ENCODE data around the gene PLCB1.

The PLCB1 gene

GRCh38 chr20:8118760-8119159 is 13.3 kb upstream of the PLCB1 start:
- no peak overlapping the region for H3K9ac ChIP-seq (ENCODE audit: low read length)
- no peak overlapping the region for H2AFZ ChIP-seq (ENCODE audit: low read length)
- TF ChIP-seq EZH2 (IDR thresholded peaks at IDR 0.05; ENCODE audit: borderline replicate concordance, low read length) = no peak
- TF ChIP-seq, protein P1, sequence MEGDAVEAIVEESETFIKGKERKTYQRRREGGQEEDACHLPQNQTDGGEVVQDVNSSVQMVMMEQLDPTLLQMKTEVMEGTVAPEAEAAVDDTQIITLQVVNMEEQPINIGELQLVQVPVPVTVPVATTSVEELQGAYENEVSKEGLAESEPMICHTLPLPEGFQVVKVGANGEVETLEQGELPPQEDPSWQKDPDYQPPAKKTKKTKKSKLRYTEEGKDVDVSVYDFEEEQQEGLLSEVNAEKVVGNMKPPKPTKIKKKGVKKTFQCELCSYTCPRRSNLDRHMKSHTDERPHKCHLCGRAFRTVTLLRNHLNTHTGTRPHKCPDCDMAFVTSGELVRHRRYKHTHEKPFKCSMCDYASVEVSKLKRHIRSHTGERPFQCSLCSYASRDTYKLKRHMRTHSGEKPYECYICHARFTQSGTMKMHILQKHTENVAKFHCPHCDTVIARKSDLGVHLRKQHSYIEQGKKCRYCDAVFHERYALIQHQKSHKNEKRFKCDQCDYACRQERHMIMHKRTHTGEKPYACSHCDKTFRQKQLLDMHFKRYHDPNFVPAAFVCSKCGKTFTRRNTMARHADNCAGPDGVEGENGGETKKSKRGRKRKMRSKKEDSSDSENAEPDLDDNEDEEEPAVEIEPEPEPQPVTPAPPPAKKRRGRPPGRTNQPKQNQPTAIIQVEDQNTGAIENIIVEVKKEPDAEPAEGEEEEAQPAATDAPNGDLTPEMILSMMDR (IDR thresholded peaks at IDR 0.05; ENCODE audit: low read length) = no peak
- no peaks in the 10 kb centered on the region for H3K4me1 ChIP-seq (ENCODE audit: insufficient read depth, low read length, severe bottlenecking)
- no peaks in the 10 kb centered on the region for H3K79me2 ChIP-seq (ENCODE audit: insufficient read depth, low read length)
- H3K4me3 ChIP-seq (ENCODE audit: low read depth, low read length, poor library complexity, severe bottlenecking) = no peak overlapping the region
- H3K9me2 ChIP-seq (ENCODE audit: low read depth, low read length) = no peaks in the 10 kb centered on the region
- H4K20me1 ChIP-seq (ENCODE audit: insufficient read depth, low read length) = no peaks in the 10 kb centered on the region
- no peak overlapping the region for H3K4me2 ChIP-seq (ENCODE audit: low read length)
- no peak overlapping the region for H3K27ac ChIP-seq (ENCODE audit: low read depth, low read length, poor library complexity, severe bottlenecking)
- no peaks in the 10 kb centered on the region for H3K9me3 ChIP-seq (ENCODE audit: low read length)
- no peaks in the 10 kb centered on the region for H3F3A ChIP-seq (ENCODE audit: insufficient read depth, low read length)
- no peaks in the 10 kb centered on the region for H3K27me3 ChIP-seq (ENCODE audit: insufficient read depth, low read length)
- H3K36me3 ChIP-seq (ENCODE audit: insufficient read depth, low read length) = no peaks in the 10 kb centered on the region

DNA sequence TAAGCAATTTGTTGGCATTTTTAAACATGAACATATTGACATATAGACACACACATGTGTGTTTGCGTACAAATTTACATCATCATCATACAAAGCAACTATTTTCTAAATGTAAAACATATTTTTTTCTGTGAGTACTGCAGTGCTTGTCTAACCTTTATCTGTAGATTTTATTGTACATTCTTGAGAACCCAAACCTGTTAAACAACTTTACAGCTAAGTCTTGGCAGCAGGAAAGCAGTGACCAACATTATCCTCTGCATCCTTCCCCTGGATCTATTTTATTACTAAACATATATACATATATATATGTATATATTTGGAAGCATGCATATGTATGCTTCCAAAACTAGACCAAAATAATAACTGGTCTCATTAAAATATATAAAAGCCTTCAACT is 10.4 kb upstream of the PLCB1 start:
- no peaks in the 10 kb centered on the region for H3F3A ChIP-seq (ENCODE audit: insufficient read depth, low read length)
- H3K4me3 ChIP-seq (ENCODE audit: low read depth, low read length, poor library complexity, severe bottlenecking) = no peak overlapping the region
- no peak overlapping the region for H2AFZ ChIP-seq (ENCODE audit: low read length)
- no peak overlapping the region for H3K9ac ChIP-seq (ENCODE audit: low read length)
- H3K27me3 ChIP-seq (ENCODE audit: insufficient read depth, low read length) = no peaks in the 10 kb centered on the region
- no peaks in the 10 kb centered on the region for H3K9me2 ChIP-seq (ENCODE audit: low read depth, low read length)
- H3K27ac ChIP-seq (ENCODE audit: low read depth, low read length, poor library complexity, severe bottlenecking) = no peak overlapping the region
- no peaks in the 10 kb centered on the region for H3K9me3 ChIP-seq (ENCODE audit: low read length)
- H3K79me2 ChIP-seq (ENCODE audit: insufficient read depth, low read length) = no peaks in the 10 kb centered on the region
- no peak overlapping the region for H3K4me2 ChIP-seq (ENCODE audit: low read length)
- no peaks in the 10 kb centered on the region for H3K36me3 ChIP-seq (ENCODE audit: insufficient read depth, low read length)
- H4K20me1 ChIP-seq (ENCODE audit: insufficient read depth, low read length) = no peaks in the 10 kb centered on the region
- TF ChIP-seq, protein P1 (IDR thresholded peaks at IDR 0.05; ENCODE audit: low read length) = no peak
- no peaks in the 10 kb centered on the region for H3K4me1 ChIP-seq (ENCODE audit: insufficient read depth, low read length, severe bottlenecking)

- Histone ChIP-seq H3F3A (ENCODE audit: insufficient read depth, low read length) (no peaks in the 10 kb centered on the region), H3K36me3 (ENCODE audit: insufficient read depth, low read length) (no peaks in the 10 kb centered on the region), H3K27ac (ENCODE audit: low read depth, low read length, poor library complexity, severe bottlenecking) (no peak overlapping the region), H3K4me3 (ENCODE audit: low read depth, low read length, poor library complexity, severe bottlenecking) (no peak overlapping the region), H3K9me3 (ENCODE audit: low read length) (no peaks in the 10 kb centered on the region), H3K4me1 (ENCODE audit: insufficient read depth, low read length, severe bottlenecking) (no peaks in the 10 kb centered on the region), H4K20me1 (ENCODE audit: insufficient read depth, low read length) (no peaks in the 10 kb centered on the region), H2AFZ (ENCODE audit: low read length) (no peak overlapping the region), H3K27me3 (ENCODE audit: insufficient read depth, low read length) (no peaks in the 10 kb centered on the region), H3K9me2 (ENCODE audit: low read depth, low read length) (no peaks in the 10 kb centered on the region), H3K4me2 (ENCODE audit: low read length) (no peak overlapping the region), H3K9ac (ENCODE audit: low read length) (no peak overlapping the region), H3K79me2 (ENCODE audit: insufficient read depth, low read length) (no peaks in the 10 kb centered on the region)
- TF ChIP-seq, protein P1 (IDR thresholded peaks at IDR 0.05; ENCODE audit: low read length) = no peak
- no peak for TF ChIP-seq EZH2 (IDR thresholded peaks at IDR 0.05; ENCODE audit: borderline replicate concordance, low read length)
Measured at GRCh38 chr20:8124639-8125038, 7.4 kb upstream of the PLCB1 start.
